DOHH2 (cell line): ENCODE measurements around the gene USP35.
"Not testable (repeated sequence)": the region's sequence is repeated elsewhere in the genome, so short reads cannot be mapped to it uniquely, and the experiment has no call there.

ENCODE experiments used
- CTCF ChIP-seq: fragments of 200-600 bp; sonication (generic); IDR thresholded peaks from one replicate; pipeline ENCODE4 v1.5.1; 2014; ENCODE audit warnings: antibody characterized with exemption, mild to moderate bottlenecking, low read depth, low read length; ENCODE audit not compliant: poor library complexity, severe bottlenecking
- EZH2phosphoT487 ChIP-seq: fragments of 200-600 bp; sonication (generic); IDR thresholded peaks from 2 replicates; pipeline ENCODE4 v1.6.1; 2017; ENCODE audit warnings: borderline replicate concordance, mild to moderate bottlenecking, antibody characterized with exemption, low read length, moderate library complexity, mixed read lengths

DNA sequence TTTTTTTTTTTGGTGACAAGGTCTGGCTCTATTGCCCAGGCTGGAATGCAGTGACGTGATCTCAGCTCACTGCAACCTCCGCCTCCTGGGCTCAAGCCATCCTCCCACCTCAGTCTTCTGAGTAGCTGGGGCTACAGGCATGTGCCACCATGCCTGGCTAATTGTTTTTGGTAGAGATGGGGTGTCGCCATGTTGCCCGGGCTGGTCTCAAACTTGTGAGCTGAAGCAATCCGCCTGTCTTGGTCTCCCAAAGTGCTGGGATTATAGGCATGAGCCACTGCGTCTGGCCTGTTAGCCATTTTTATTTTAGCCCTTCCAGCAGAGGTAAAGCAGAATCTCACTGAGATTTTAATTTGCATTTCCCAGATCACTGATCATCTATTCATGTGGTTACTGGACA, 44.3 kb downstream of the USP35 start:
- TF ChIP-seq CTCF, EZH2phosphoT487: not testable (repeated sequence)
